DND-41 (cell line): ENCODE results near the gene TP73.

ENCODE experiments used
- EZH2 ChIP-seq: IDR thresholded peaks from 3 replicates; pipeline ENCODE4 v1.6.1; 2012; ENCODE audit warnings: borderline replicate concordance, low read depth, mild to moderate bottlenecking, moderate library complexity, low read length, inconsistent platforms; ENCODE audit not compliant: severe bottlenecking
- TF ChIP-seq, protein P1 (sequence below): IDR thresholded peaks from 2 replicates; pipeline ENCODE4 v1.5.1; 2012; ENCODE audit warnings: borderline replicate concordance, low read length, moderate library complexity, mild to moderate bottlenecking; ENCODE audit not compliant: poor library complexity, severe bottlenecking; ENCODE audit errors: extremely low read depth

DNA sequence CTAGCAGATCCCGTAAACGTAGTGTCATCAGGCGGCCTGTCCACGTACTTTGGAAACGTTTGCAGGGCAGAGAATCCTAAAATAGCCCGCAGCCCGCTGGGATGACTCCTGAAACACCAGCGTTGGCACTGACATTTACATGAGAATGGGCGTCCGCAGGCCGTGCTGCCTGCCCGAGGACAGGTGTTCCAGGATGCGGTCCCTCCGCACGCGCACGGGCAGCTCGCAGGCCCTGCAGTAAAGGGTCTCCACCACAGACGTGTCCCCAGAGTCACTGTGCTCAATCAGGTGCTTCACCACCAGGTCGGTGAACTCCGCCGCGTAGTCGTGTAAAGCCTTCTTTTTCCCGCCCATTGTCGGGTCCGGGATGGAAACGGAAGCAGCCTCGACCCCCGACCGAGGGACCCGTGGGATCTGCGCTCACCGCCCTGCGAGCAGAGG lies 94.1 kb downstream of the TP73 start:
- TF ChIP-seq, protein P1, sequence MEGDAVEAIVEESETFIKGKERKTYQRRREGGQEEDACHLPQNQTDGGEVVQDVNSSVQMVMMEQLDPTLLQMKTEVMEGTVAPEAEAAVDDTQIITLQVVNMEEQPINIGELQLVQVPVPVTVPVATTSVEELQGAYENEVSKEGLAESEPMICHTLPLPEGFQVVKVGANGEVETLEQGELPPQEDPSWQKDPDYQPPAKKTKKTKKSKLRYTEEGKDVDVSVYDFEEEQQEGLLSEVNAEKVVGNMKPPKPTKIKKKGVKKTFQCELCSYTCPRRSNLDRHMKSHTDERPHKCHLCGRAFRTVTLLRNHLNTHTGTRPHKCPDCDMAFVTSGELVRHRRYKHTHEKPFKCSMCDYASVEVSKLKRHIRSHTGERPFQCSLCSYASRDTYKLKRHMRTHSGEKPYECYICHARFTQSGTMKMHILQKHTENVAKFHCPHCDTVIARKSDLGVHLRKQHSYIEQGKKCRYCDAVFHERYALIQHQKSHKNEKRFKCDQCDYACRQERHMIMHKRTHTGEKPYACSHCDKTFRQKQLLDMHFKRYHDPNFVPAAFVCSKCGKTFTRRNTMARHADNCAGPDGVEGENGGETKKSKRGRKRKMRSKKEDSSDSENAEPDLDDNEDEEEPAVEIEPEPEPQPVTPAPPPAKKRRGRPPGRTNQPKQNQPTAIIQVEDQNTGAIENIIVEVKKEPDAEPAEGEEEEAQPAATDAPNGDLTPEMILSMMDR, result no peak
- TF ChIP-seq EZH2, result no peak
